ENCODE data around the gene HSD17B12.
A peak's percentile ranks its signal among the peaks of the same experiment; 100 is the strongest.

The HSD17B12 gene

DNA sequence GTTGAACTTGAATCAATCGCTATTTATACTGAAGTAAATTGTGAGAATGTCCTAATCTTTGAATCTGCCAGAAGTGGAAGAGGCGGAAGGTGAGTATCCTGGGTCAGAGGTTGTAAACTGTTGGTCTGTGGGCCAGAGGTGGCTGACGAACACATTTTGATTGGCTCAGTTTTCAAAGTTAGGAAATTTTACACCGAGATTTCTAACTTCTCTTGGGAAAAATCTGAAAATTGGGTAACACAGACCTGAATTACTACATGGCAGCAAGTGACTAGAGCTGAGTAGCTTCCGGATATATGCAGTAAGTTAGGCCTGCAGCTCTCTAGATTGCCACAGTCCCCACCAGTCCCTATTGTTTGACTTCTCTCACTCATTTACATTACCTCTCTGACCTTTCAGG, 143.3 kb downstream of the HSD17B12 start:
- H3K4me3 ChIP-seq (replicated peaks; ENCODE audit: low read depth, low read length): no peak overlapping the region
- TF ChIP-seq, protein P1, sequence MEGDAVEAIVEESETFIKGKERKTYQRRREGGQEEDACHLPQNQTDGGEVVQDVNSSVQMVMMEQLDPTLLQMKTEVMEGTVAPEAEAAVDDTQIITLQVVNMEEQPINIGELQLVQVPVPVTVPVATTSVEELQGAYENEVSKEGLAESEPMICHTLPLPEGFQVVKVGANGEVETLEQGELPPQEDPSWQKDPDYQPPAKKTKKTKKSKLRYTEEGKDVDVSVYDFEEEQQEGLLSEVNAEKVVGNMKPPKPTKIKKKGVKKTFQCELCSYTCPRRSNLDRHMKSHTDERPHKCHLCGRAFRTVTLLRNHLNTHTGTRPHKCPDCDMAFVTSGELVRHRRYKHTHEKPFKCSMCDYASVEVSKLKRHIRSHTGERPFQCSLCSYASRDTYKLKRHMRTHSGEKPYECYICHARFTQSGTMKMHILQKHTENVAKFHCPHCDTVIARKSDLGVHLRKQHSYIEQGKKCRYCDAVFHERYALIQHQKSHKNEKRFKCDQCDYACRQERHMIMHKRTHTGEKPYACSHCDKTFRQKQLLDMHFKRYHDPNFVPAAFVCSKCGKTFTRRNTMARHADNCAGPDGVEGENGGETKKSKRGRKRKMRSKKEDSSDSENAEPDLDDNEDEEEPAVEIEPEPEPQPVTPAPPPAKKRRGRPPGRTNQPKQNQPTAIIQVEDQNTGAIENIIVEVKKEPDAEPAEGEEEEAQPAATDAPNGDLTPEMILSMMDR (IDR thresholded peaks at IDR 0.05; ENCODE audit: low read depth, low read length, missing control alignments): no peak
- DNase-seq (ENCODE audit: extremely low read depth, low read depth): no peak

DNA sequence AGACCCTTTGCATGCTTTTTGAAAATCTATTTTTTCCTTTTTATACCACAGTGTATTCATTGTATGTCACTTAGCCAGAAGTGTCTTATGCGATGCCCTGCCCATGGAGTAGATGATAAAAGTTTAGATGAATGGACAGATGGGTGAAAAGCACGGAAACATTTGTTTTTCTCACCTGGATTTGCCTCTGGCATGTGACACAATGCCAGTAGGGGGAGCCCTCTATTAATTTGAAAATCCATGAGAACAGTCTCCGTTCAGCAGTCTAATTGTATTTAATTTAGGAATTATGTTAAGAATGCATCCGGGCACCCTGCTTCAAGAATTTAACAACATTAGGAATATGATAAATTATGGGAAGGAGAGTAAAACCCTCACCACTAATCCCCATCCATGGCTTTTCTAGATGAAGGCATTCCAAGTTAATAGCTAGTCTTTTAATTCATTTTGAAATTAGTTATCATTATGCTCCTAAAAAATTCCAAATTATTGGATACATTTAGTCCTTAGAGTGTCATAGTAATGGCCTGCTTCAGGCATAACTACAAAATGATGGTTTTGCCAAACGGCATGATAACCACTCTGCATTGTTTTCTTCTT, 144.8 kb downstream of the HSD17B12 start:
- TF ChIP-seq, protein P1 (IDR thresholded peaks at IDR 0.05; ENCODE audit: low read depth, low read length, missing control alignments): peak; percentile 74
- H3K4me3 ChIP-seq (replicated peaks; ENCODE audit: low read depth, low read length): no peak overlapping the region
- no peak for DNase-seq (ENCODE audit: extremely low read depth, low read depth)

DNA sequence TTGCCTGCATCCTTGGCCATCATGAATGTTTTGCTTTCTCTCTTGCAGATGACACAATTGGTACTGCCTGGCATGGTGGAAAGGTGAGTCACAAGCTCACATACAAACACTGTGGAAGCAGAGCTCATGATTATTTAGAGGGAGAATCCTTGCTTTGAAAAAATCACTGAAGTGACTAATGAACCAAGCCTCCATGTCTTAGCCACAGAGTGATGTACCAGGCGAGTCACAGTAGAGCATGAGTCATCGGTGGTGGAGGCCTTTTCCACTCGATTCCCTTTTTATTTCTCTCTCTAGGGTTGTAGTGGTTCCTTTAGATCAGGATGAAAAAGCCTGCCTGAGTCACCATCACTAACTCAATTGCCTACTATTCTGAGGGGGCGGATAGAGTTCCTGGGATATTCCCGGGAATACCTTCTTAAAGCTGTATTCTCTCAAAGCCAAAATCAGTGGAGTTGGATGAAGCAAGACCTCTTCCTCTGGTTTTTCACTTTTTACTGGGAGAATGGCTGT, 150.4 kb downstream of the HSD17B12 start:
- TF ChIP-seq, protein P1 (IDR thresholded peaks at IDR 0.05; ENCODE audit: low read depth, low read length, missing control alignments): no peak
- no peak overlapping the region for H3K4me3 ChIP-seq (replicated peaks; ENCODE audit: low read depth, low read length)
- DNase-seq (ENCODE audit: extremely low read depth, low read depth): peak; percentile 97

- DNase-seq (ENCODE audit: extremely low read depth, low read depth): no peak
- H3K4me3 ChIP-seq (replicated peaks; ENCODE audit: low read depth, low read length): no peak overlapping the region
- TF ChIP-seq, protein P1 (IDR thresholded peaks at IDR 0.05; ENCODE audit: low read depth, low read length, missing control alignments): no peak
These were observed 152.0 kb downstream of the HSD17B12 start for GRCh38 chr11:43832536-43832935.

GRCh38 chr11:43833657-43834073, 153.1 kb downstream of the HSD17B12 start:
- TF ChIP-seq, protein P1 (IDR thresholded peaks at IDR 0.05; ENCODE audit: low read depth, low read length, missing control alignments): no peak
- no peak for DNase-seq (ENCODE audit: extremely low read depth, low read depth)

GRCh38 chr11:43834286-43834685, 153.7 kb downstream of the HSD17B12 start:
- TF ChIP-seq, protein P1 (IDR thresholded peaks at IDR 0.05; ENCODE audit: low read depth, low read length, missing control alignments): no peak
- DNase-seq (ENCODE audit: extremely low read depth, low read depth): no peak
- no peak overlapping the region for H3K4me3 ChIP-seq (replicated peaks; ENCODE audit: low read depth, low read length)

More at GRCh38 chr11:43833657-43834073, 153.1 kb downstream of the HSD17B12 start:
- H3K4me3 ChIP-seq (replicated peaks; ENCODE audit: low read depth, low read length): no peak overlapping the region

GRCh38 chr11:43835104-43835503, 154.6 kb downstream of the HSD17B12 start:
- DNase-seq (ENCODE audit: extremely low read depth, low read depth): no peak
- no peak overlapping the region for H3K4me3 ChIP-seq (replicated peaks; ENCODE audit: low read depth, low read length)
- TF ChIP-seq, protein P1 (IDR thresholded peaks at IDR 0.05; ENCODE audit: low read depth, low read length, missing control alignments): no peak
